GM08714 (cell line): ENCODE results near the gene SLC47A1.

Experiments used
- H3K4me3 ChIP-seq: fragments of 200-500 bp; sonication (Bioruptor generic); 2 replicates; pipeline ENCODE4 v1.5.1; 2014; ENCODE audit warnings: mild to moderate bottlenecking, low read length, inconsistent platforms
- ZNF274 ChIP-seq: IDR thresholded peaks from 2 replicates; pipeline ENCODE4 v1.6.1; 2012; ENCODE audit warnings: mild to moderate bottlenecking, low read depth, low read length

Gene SLC47A1

GRCh38 chr17:19539841-19540311, 6.2 kb downstream of the SLC47A1 start:
- no peak overlapping the region for H3K4me3 ChIP-seq
- no peak for TF ChIP-seq ZNF274

GRCh38 chr17:19540706-19541370, 7.2 kb downstream of the SLC47A1 start:
- TF ChIP-seq ZNF274 = no peak
- no peak overlapping the region for H3K4me3 ChIP-seq

- H3K4me3 ChIP-seq = no peak overlapping the region
- TF ChIP-seq ZNF274 = no peak
Observed at GRCh38 chr17:19541445-19541844, 7.8 kb downstream of the SLC47A1 start.

GRCh38 chr17:19542247-19542646, 8.6 kb downstream of the SLC47A1 start:
- no peak overlapping the region for H3K4me3 ChIP-seq
- no peak for TF ChIP-seq ZNF274

GRCh38 chr17:19544366-19544765, 10.7 kb downstream of the SLC47A1 start:
- H3K4me3 ChIP-seq = no peak overlapping the region
- TF ChIP-seq ZNF274 = no peak

GRCh38 chr17:19546289-19547065, 12.8 kb downstream of the SLC47A1 start:
- H3K4me3 ChIP-seq = no peak overlapping the region
- TF ChIP-seq ZNF274 = no peak

- TF ChIP-seq ZNF274 = no peak
- H3K4me3 ChIP-seq = no peak overlapping the region
Observed at GRCh38 chr17:19549746-19550623, 16.3 kb downstream of the SLC47A1 start.

GRCh38 chr17:19551165-19551564, 17.5 kb downstream of the SLC47A1 start:
- H3K4me3 ChIP-seq = no peak overlapping the region

GRCh38 chr17:19551591-19552148, 18.0 kb downstream of the SLC47A1 start:
- no peak overlapping the region for H3K4me3 ChIP-seq
- no peak for TF ChIP-seq ZNF274

More at GRCh38 chr17:19551165-19551564, 17.5 kb downstream of the SLC47A1 start:
- no peak for TF ChIP-seq ZNF274

- H3K4me3 ChIP-seq = no peak overlapping the region
Observed at GRCh38 chr17:19553036-19553435, 19.4 kb downstream of the SLC47A1 start.

GRCh38 chr17:19554393-19554792, 20.7 kb downstream of the SLC47A1 start:
- TF ChIP-seq ZNF274 = no peak
- no peak overlapping the region for H3K4me3 ChIP-seq

More at GRCh38 chr17:19553036-19553435, 19.4 kb downstream of the SLC47A1 start:
- TF ChIP-seq ZNF274 = no peak

- no peak for TF ChIP-seq ZNF274
Observed at GRCh38 chr17:19555746-19556145, 22.1 kb downstream of the SLC47A1 start.

GRCh38 chr17:19558946-19559345, 25.3 kb downstream of the SLC47A1 start:
- no peak overlapping the region for H3K4me3 ChIP-seq
- no peak for TF ChIP-seq ZNF274

More at GRCh38 chr17:19555746-19556145, 22.1 kb downstream of the SLC47A1 start:
- H3K4me3 ChIP-seq = no peak overlapping the region
